D721Med (cell line): ENCODE data around the gene GALNT10.

Experiments used
- DNase-seq: peaks from one replicate; pipeline ENCODE4 v3.0.0; 2011; ENCODE audit warnings: low spot score; ENCODE audit not compliant: insufficient read length
- FAIRE-seq: peaks from 2 replicates; lab custom pipeline; 2011; peaks lifted over from hg19 to GRCh38; lab: Jason Lieb, UNC
- TF ChIP-seq, protein P1 (sequence below): IDR thresholded peaks from 2 replicates; pipeline ENCODE4 v1.5.1; 2012; ENCODE audit warnings: mild to moderate bottlenecking, control low read depth; ENCODE audit not compliant: insufficient read depth; ENCODE audit errors: missing control alignments

Gene GALNT10

DNA sequence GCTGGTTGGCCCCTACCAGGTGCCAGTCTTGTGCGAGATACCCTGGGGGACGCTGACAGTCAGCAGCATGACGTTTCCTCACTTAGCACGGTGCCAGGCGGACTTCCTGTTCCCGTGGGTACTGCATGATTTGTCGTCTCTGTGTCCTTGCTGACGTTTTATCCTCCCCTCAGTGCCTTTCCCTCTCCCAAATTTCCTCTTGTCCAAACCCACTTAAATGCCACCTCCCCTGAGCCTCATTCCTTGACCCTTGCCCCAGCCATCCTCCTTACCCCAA is 194.6 kb downstream of the GALNT10 start:
- DNase-seq, result no peak
- TF ChIP-seq, protein P1, sequence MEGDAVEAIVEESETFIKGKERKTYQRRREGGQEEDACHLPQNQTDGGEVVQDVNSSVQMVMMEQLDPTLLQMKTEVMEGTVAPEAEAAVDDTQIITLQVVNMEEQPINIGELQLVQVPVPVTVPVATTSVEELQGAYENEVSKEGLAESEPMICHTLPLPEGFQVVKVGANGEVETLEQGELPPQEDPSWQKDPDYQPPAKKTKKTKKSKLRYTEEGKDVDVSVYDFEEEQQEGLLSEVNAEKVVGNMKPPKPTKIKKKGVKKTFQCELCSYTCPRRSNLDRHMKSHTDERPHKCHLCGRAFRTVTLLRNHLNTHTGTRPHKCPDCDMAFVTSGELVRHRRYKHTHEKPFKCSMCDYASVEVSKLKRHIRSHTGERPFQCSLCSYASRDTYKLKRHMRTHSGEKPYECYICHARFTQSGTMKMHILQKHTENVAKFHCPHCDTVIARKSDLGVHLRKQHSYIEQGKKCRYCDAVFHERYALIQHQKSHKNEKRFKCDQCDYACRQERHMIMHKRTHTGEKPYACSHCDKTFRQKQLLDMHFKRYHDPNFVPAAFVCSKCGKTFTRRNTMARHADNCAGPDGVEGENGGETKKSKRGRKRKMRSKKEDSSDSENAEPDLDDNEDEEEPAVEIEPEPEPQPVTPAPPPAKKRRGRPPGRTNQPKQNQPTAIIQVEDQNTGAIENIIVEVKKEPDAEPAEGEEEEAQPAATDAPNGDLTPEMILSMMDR, result no peak
- FAIRE-seq, result no peak

DNA sequence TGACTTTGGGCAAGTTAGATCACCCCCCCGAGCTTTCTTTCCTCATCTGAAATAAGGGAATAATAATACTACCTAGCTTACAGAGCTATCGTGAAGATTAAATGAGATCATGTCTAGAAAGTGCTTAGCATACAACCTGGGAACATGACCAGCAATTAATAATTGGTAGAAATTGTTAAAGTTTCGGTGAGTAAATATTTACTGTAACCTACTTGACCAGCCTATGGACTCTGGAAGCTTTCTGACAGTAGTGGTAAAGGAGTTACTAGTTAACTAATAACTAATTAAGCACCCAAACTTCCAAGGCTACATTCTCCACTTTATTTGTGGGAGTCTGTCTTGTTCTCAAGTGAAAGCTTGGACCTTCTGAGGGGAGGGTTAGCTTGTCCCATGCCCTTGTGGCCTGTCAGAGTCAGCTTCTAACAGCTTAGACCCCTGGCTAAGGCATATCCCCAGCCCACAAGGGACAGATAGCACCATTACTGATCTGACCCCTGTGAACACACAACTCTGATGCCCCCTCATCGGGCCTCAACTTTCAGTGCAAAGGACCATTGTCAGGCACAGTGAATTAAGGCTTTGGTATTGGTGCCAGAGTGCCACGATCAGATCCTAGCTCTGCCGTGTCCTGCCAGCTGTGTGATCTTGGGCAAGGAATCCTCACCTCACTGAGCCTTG is 196.6 kb downstream of the GALNT10 start:
- no peak for FAIRE-seq
- no peak for DNase-seq
- TF ChIP-seq, protein P1, result no peak

DNA sequence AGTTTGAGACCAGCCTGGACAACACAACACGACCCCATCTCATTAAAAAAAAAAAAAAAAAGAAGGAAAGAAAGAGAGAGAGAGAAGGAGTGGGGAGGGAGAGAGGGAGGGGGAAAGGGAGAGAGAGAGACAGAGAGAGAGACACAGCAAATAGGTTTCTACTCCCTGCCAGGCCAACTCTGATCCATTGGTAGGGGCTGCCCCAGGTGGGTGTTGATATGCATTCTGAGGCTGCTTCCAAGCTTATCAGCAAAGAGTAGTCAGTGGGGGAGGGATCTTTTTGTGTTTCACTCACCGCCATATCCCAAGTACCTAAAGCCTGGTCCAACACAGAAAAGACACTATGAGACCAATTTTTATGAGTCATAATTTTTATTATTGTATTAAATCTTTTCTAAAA is 198.3 kb downstream of the GALNT10 start:
- DNase-seq (no peak), FAIRE-seq (no peak)
- TF ChIP-seq, protein P1, result no peak

DNA sequence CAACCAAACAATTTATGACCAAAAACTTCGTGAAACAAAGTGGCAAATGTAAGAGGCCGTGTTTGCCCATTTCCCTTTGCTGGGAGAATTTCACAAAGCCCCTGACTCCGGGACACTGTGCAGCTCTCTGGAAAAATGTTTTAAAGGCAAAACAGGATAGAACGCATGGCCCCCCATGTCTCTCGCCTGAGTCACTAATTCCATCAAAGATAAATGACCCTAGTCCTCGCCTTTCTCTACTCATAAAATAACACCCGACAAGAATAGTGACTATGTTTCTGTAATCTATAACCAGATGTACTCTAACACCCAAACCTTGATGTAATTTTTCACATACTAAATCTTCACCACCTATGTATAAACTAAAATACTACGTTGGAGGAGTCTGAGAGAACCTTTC is 199.6 kb downstream of the GALNT10 start:
- no peak for FAIRE-seq

DNA sequence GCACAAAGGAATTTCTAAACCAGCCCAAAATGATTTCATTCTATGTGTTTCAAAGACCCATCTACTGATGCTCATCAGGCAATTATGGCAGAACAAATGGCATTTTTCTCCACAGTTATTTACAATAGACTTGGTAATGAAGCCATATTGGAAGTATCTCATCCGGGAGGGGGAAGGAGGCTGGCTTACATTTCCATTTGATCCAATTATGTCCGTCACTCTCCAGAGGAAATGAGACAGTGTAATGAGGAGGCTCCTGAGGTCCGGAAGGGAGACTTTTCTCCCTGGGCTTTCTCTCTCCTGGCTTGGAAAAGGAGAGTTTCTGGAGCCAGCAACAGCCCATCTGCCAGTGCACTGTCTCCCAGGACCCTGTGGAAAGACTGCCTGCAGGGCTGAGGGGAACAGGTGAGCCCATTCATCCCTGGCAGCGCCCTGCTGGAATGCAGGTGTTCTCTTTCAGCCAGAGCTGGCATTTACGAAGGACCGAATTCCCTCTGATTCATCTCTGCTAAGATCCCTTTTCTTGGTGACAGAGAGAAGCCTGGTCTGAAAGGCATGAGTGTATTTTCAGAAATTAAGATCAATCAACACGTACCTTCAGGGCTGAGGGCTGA is 200.3 kb downstream of the GALNT10 start:
- DNase-seq, result no peak
- FAIRE-seq, result no peak
- TF ChIP-seq, protein P1, result no peak

More for the DNA sequence above, 199.6 kb downstream of the GALNT10 start:
- TF ChIP-seq, protein P1, result no peak
- no peak for DNase-seq

DNA sequence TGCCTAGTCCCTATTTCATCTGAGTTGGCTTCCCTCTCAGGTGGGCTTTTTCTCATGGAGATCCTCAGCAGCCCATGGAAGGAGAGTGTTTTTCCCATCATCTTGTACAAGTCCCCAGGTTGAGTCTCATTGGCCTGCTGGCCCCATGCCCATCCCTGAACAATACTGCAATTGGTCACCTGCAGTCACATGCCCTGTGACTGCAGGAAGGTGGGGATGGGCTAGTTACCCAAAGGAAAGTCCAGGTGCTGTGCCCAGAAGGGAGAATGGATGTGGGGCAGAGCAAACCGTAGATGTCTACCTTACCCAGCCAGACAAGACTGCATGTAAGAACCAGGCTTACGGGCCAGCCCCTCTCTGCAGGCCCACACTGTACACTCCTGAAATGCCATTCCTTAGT is 201.3 kb downstream of the GALNT10 start:
- TF ChIP-seq, protein P1, result no peak
- DNase-seq (no peak), FAIRE-seq (no peak)

DNA sequence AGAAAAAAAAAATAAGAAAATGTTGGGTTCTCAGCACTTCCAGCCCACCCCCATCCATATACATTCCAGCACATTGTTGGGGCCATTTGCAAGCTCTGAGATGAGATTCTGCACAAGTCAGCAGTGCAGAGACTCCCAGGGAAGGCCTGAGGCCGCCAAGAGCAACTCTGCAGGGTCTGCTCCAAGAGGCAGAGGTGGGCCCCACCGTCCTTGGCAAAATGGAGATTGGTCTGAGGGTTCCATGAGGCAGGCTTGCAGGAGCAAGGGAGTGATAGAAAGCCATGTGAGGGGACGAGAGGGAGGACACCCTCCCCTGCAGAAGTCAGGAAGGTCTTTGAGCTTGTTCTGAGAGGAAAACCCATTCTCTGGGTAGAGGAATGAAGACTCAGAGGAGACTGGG is 203.3 kb downstream of the GALNT10 start:
- no peak for FAIRE-seq
- TF ChIP-seq, protein P1, result no peak
- no peak for DNase-seq
